Endothelial cell of umbilical vein (primary cell): Measurements from ENCODE around the gene PLA2G4E. TPM values are rescaled to one million over a fixed set of nuclear protein-coding genes. Genes with fewer than 3 reads are reported as not detected.
A peak's percentile ranks its signal among the peaks of the same experiment; 100 is the strongest.

Experiments used
- BruUV-seq: library from RNA; stranded (reverse); fragments of 400-500 nt; replicated peaks from 2 replicates; lab custom pipeline; 2021; lab: Mats Ljungman, UMichigan
- CTCF ChIA-PET: fragments of 300-600, 350-600 bp; sonication (Branson Sonifier 250); formaldehyde crosslinking; loops from one replicate; lab custom pipeline; 2021; ENCODE audit warnings: antibody characterized with exemption, inconsistent platforms; lab: Charles Lee
- POLR2A ChIA-PET: fragments of 300-600, 350-600 bp; sonication (Branson Sonifier 250); formaldehyde crosslinking; loops from one replicate; lab custom pipeline; 2021; ENCODE audit warnings: antibody characterized with exemption, inconsistent platforms; lab: Charles Lee
- DNase-seq: peaks from one replicate; pipeline ENCODE4 v3.0.0-alpha.2; 2011; ENCODE audit warnings: low read depth, low spot score
- FAIRE-seq: peaks from 2 replicates; lab custom pipeline; 2011; peaks lifted over from hg19 to GRCh38; lab: Jason Lieb, UNC
- H2AFZ ChIP-seq: 2 replicates; pipeline ENCODE4 v1.6.0; 2012; ENCODE audit warnings: low read depth, low read length, control low read depth, inconsistent platforms
- H3K27ac ChIP-seq: 2 replicates; pipeline ENCODE4 v1.5.1; 2011; ENCODE audit warnings: low read depth, mild to moderate bottlenecking, control low read depth, low read length, moderate library complexity; ENCODE audit not compliant: insufficient read depth
- H3K27me3 ChIP-seq, 2 experiments: 2 replicates each; pipeline versions ENCODE4 v1.6.0 to v1.6.1; 2011; ENCODE audit warnings: low read length in 2 of 2, mixed read lengths in 1 of 2; ENCODE audit not compliant: control insufficient read depth in 2 of 2, insufficient read depth in 2 of 2
- H3K36me3 ChIP-seq, 2 experiments: 2 replicates in 1 of 2; 3 replicates in 1 of 2; pipeline ENCODE4 v1.5.1; 2011; ENCODE audit warnings: low read length in 2 of 2, mild to moderate bottlenecking in 1 of 2, moderate library complexity in 1 of 2; ENCODE audit not compliant: control insufficient read depth in 2 of 2, insufficient read depth in 2 of 2; ENCODE audit errors: extremely low read depth in 1 of 2
- H3K4me1 ChIP-seq: 3 replicates; pipeline ENCODE4 v1.5.1; 2011; ENCODE audit warnings: mild to moderate bottlenecking, low read length; ENCODE audit not compliant: control insufficient read depth, insufficient read depth; ENCODE audit errors: extremely low read depth
- H3K4me2 ChIP-seq: 2 replicates; pipeline ENCODE4 v1.6.1; 2011; ENCODE audit warnings: low read length, control low read depth, mixed read lengths; ENCODE audit not compliant: insufficient read depth
- H3K4me3 ChIP-seq, 3 experiments: fragments of 200-600 bp in 1 of 3; sonication (generic), shearing (Covaris generic) in 1 of 3; replicated peaks in 1 of 3; 2 replicates each; pipeline ENCODE4 v1.5.1; 2011 to 2016; ENCODE audit warnings: control low read depth in 3 of 3, low read length in 3 of 3, mild to moderate bottlenecking in 2 of 3, inconsistent platforms in 1 of 3, low read depth in 1 of 3, moderate library complexity in 1 of 3; ENCODE audit not compliant: insufficient read depth in 1 of 3
- H3K79me2 ChIP-seq: 2 replicates; pipeline ENCODE4 v1.6.0; 2012; ENCODE audit warnings: low read length, inconsistent platforms; ENCODE audit not compliant: control insufficient read depth, insufficient read depth
- H3K9ac ChIP-seq: replicated peaks from 2 replicates; pipeline ENCODE3; 2011; ENCODE audit warnings: low read length, control low read depth; ENCODE audit not compliant: insufficient read depth; ENCODE audit errors: extremely low read depth
- H3K9me1 ChIP-seq: replicated peaks from 3 replicates; pipeline ENCODE4 v1.6.0; 2011; ENCODE audit warnings: mild to moderate bottlenecking, low read length; ENCODE audit not compliant: control insufficient read depth, insufficient read depth; ENCODE audit errors: extremely low read depth
- H3K9me3 ChIP-seq: replicated peaks from 2 replicates; pipeline ENCODE4 v1.5.1; 2012; ENCODE audit warnings: low read length, inconsistent platforms; ENCODE audit not compliant: control insufficient read depth, insufficient read depth
- H4K20me1 ChIP-seq: replicated peaks from 2 replicates; pipeline ENCODE3; 2011; ENCODE audit warnings: mild to moderate bottlenecking, low read length; ENCODE audit not compliant: control insufficient read depth, insufficient read depth; ENCODE audit errors: extremely low read depth
- CTCF ChIP-seq, 2 donors: IDR thresholded peaks; 1 replicate in 1 of 2; 2 replicates in 1 of 2; pipeline ENCODE4 v1.5.1; 2011; ENCODE audit warnings: low read length in 2 of 2, mild to moderate bottlenecking in 2 of 2, moderate library complexity in 2 of 2, control low read depth in 1 of 2, inconsistent platforms in 1 of 2, low read depth in 1 of 2; ENCODE audit not compliant: insufficient read depth in 1 of 2; ENCODE audit errors: extremely low read depth in 1 of 2
- EZH2 ChIP-seq: IDR thresholded peaks from 2 replicates; pipeline ENCODE4 v1.6.1; 2012; ENCODE audit warnings: borderline replicate concordance, low read depth, mild to moderate bottlenecking, moderate library complexity, low read length, inconsistent platforms; ENCODE audit not compliant: severe bottlenecking
- FOS ChIP-seq: IDR thresholded peaks from 2 replicates; pipeline ENCODE4 v1.6.1; 2011; ENCODE audit warnings: mild to moderate bottlenecking, low read length, moderate library complexity, borderline replicate concordance; ENCODE audit not compliant: insufficient read depth
- GATA2 ChIP-seq: IDR thresholded peaks from 2 replicates; pipeline ENCODE4 v1.7.0; 2011; ENCODE audit warnings: low read depth, mild to moderate bottlenecking, moderate library complexity, mixed read lengths, low read length; ENCODE audit not compliant: insufficient read length, insufficient read depth
- JUN ChIP-seq: IDR thresholded peaks from 2 replicates; pipeline ENCODE4 v1.6.1; 2011; ENCODE audit warnings: borderline replicate concordance, low read depth; ENCODE audit not compliant: insufficient read length, insufficient read depth
- MYC ChIP-seq: IDR thresholded peaks from one replicate; pipeline ENCODE4 v1.6.1; 2011; ENCODE audit warnings: mild to moderate bottlenecking, low read depth, low read length
- POLR2A ChIP-seq: IDR thresholded peaks from 2 replicates; pipeline ENCODE4 v1.6.1; 2012; ENCODE audit warnings: low read depth, mild to moderate bottlenecking, control low read depth, low read length
- POLR2AphosphoS5 ChIP-seq: IDR thresholded peaks from 2 replicates; pipeline ENCODE4 v1.6.1; 2012; ENCODE audit warnings: low read depth, mild to moderate bottlenecking, control low read depth, low read length, moderate library complexity; ENCODE audit not compliant: insufficient read depth
- dilution Hi-C: fragments of 300-500 bp; cut with MboI; formaldehyde crosslinking; loops from one replicate; pipeline ENCODE4 v1.15.0; 2019; ENCODE audit warnings: low sequenced_read_pairs; ENCODE audit not compliant: extremely low pct_ligation_motif_present
- intact Hi-C: fragments of 100-400 bp; cut with micrococcal nuclease; formaldehyde crosslinking; loops from one replicate; pipeline ENCODE4 v1.10.0; 2022
- polyA plus RNA-seq, 4 experiments: library from polyadenylated mRNA; depleted of rRNA in 3 of 4; stranded (reverse) in 3 of 4; unstranded in 1 of 4; fragments of >200 nt; gene quantifications; 2 replicates each; pipeline versions ENCODE4 v1.2.1 to v1.2.3, GENCODE V29; 2011 to 2012; ENCODE audit warnings: missing spikeins in 1 of 4
- total RNA-seq: library from RNA; stranded (reverse); gene quantifications from 2 replicates; pipeline ENCODE4 v1.2.3, GENCODE V29; 2021

Gene PLA2G4E
- total and polyA plus RNA-seq, 2 donors (not counting 3 experiments of a cell fraction or from before 2014, with no cell fraction given) = not detected

- H3K36me3 ChIP-seq = no peaks in the 10 kb centered on the region
- CTCF ChIA-PET = interaction anchor here (0.7 to 11.0 kb wide), 29 partner anchors 8 to 150 kb away, joined by 3 to 116 read pairs (median 5); partner anchors contain the start of gene EHD4
- dilution Hi-C loops (no loop called here), intact Hi-C loops (loop anchor here (1.0 kb wide), 3 partner anchors 68 to 145 kb away; no protein-coding TSS in a partner anchor)
- H4K20me1 ChIP-seq = no peaks in the 10 kb centered on the region
- POLR2A ChIA-PET = no interaction called here
- H3K4me1 ChIP-seq = peaks cover 5% of the 10 kb centered on the region
- no peaks in the 10 kb centered on the region for H3K79me2 ChIP-seq
- no peaks in the 10 kb centered on the region for H3K9me3 ChIP-seq
- DNase-seq = no peak
- no peak overlapping the region for H3K4me2 ChIP-seq
- no peak for FAIRE-seq
- H3K9me1 ChIP-seq = no peaks in the 10 kb centered on the region
- H2AFZ ChIP-seq = no peak overlapping the region
- BruUV-seq = no TSS peak
- no peak overlapping the region for H3K9ac ChIP-seq
- H3K27me3 ChIP-seq = no peaks in the 10 kb centered on the region
- no peak overlapping the region for H3K4me3 ChIP-seq
- TF ChIP-seq EZH2 (peak; percentile 38), FOS (no peak), CTCF (IDR thresholded peaks at IDR 0.05; ENCODE audit: extremely low read depth in 1 of 2, insufficient read depth in 1 of 2, low read depth in 1 of 2, low read length in 2 of 2) (no peak), MYC (no peak)
- no peak overlapping the region for H3K27ac ChIP-seq
Measured at GRCh38 chr15:41988896-41989572, 31.8 kb downstream of the PLA2G4E start.

- DNase-seq (no peak), FAIRE-seq (no peak)
- Histone ChIP-seq H3K9me1 (no peaks in the 10 kb centered on the region), H3K27me3 (no peaks in the 10 kb centered on the region), H3K4me2 (no peak overlapping the region), H3K4me3 (no peak overlapping the region), H3K27ac (no peak overlapping the region), H4K20me1 (no peaks in the 10 kb centered on the region), H3K9me3 (no peaks in the 10 kb centered on the region), H3K4me1 (no peaks in the 10 kb centered on the region), H3K36me3 (no peaks in the 10 kb centered on the region), H3K9ac (no peak overlapping the region), H2AFZ (no peak overlapping the region), H3K79me2 (no peaks in the 10 kb centered on the region)
- ChIA-PET POLR2A (no interaction called here), CTCF (interaction anchor here (1.0 to 11.0 kb wide), 5 partner anchors 59 to 97 kb away, joined by 3 to 116 read pairs (median 27); no protein-coding TSS in a partner anchor)
- intact Hi-C loops = no loop called here
- no peak for TF ChIP-seq EZH2
- no peak for TF ChIP-seq GATA2
- TF ChIP-seq MYC = no peak
- TF ChIP-seq POLR2AphosphoS5 = no peak
- TF ChIP-seq POLR2A = no peak
- no peak for TF ChIP-seq JUN
- TF ChIP-seq FOS = no peak
- no TSS peak for BruUV-seq
- dilution Hi-C loops = no loop called here
Measured at GRCh38 chr15:41987925-41988275, 32.9 kb downstream of the PLA2G4E start.
